Kidney epithelial cell (primary cell): Measurements from ENCODE around the gene ACE. TPM values are rescaled to one million over a fixed set of nuclear protein-coding genes. Genes with fewer than 3 reads are reported as not detected.

Experiments used
- DNase-seq: peaks from one replicate; pipeline ENCODE4 v3.0.0-alpha.2; 2010; ENCODE audit warnings: low read depth
- H3K27me3 ChIP-seq: 2 replicates; pipeline ENCODE4 v1.6.0; 2011; ENCODE audit warnings: low read length; ENCODE audit not compliant: control insufficient read depth, insufficient read depth
- H3K36me3 ChIP-seq: 2 replicates; pipeline ENCODE4 v1.5.1; 2011; ENCODE audit warnings: low read length; ENCODE audit not compliant: control insufficient read depth, insufficient read depth
- H3K4me3 ChIP-seq: 2 replicates; pipeline ENCODE4 v1.5.1; 2011; ENCODE audit warnings: low read depth, mild to moderate bottlenecking, control low read depth, low read length
- total RNA-seq: library from RNA; depleted of rRNA; stranded (reverse); fragments of >200 nt; gene quantifications from 2 replicates; pipeline ENCODE4 v1.2.3, GENCODE V29; 2015
- TF ChIP-seq, protein P1 (sequence below): IDR thresholded peaks from 2 replicates; pipeline ENCODE4 v1.5.1; 2011; ENCODE audit warnings: mild to moderate bottlenecking, moderate library complexity, low read length, control low read depth, inconsistent platforms; ENCODE audit not compliant: insufficient read depth, poor library complexity, severe bottlenecking

ACE gene
- total RNA-seq, 1 donor from 2014 or later = 1.5 TPM

DNA sequence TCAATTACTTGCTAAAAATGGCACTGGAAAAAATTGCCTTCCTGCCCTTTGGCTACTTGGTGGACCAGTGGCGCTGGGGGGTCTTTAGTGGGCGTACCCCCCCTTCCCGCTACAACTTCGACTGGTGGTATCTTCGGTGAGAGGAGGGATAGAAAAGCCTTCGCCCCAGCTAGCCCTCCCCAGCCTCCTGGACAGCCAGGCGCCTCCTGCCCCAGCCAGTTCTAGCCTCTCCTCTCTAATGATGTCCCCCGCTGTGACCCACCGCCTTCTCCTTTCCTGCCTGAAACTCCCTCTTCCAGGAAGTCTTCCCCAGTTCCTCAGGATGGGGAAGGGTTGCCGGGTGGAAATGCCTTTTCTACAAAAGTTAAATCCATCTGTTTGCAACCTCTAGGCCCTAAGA, 6.2 kb downstream of the ACE start:
- TF ChIP-seq, protein P1, sequence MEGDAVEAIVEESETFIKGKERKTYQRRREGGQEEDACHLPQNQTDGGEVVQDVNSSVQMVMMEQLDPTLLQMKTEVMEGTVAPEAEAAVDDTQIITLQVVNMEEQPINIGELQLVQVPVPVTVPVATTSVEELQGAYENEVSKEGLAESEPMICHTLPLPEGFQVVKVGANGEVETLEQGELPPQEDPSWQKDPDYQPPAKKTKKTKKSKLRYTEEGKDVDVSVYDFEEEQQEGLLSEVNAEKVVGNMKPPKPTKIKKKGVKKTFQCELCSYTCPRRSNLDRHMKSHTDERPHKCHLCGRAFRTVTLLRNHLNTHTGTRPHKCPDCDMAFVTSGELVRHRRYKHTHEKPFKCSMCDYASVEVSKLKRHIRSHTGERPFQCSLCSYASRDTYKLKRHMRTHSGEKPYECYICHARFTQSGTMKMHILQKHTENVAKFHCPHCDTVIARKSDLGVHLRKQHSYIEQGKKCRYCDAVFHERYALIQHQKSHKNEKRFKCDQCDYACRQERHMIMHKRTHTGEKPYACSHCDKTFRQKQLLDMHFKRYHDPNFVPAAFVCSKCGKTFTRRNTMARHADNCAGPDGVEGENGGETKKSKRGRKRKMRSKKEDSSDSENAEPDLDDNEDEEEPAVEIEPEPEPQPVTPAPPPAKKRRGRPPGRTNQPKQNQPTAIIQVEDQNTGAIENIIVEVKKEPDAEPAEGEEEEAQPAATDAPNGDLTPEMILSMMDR = no peak

DNA sequence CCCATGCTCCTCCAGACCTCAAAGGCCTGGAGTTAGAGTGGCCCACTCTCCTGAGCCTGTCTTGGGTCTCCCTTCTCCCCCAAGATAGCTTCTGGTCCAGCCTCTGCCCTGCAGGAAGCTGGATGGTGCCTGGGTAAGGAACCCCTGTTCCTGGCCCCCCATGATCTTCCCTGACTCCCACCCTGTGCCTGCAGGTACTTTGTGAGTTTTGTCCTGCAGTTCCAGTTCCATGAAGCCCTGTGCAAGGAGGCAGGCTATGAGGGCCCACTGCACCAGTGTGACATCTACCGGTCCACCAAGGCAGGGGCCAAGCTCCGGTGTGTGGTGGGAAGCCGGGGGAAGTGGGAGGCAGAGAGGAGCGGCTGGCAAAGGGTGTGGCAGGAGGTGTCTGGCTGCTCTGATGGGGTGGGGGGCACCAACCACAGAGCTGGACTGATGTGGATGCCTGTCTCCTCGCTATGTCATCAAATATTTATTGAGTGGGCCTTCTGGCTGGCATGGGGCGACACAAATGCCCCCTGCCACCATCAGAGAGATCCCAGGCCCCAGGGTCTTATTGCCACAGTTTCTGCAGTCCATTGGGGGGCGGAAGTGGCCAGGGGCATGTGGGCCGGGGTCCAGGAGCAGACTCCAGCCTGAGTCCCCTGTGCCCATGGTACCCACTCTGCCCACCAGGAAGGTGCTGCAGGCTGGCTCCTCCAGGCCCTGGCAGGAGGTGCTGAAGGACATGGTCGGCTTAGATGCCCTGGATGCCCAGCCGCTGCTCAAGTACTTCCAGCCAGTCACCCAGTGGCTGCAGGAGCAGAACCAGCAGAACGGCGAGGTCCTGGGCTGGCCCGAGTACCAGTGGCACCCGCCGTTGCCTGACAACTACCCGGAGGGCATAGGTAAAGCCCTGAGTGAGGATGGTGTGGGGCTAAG, 7.1 kb downstream of the ACE start:
- DNase-seq = no peak
- TF ChIP-seq, protein P1 = no peak
- no peak overlapping the region for H3K4me3 ChIP-seq
- peaks cover 4% of the 10 kb centered on the region for H3K27me3 ChIP-seq
- no peaks in the 10 kb centered on the region for H3K36me3 ChIP-seq

More for the DNA sequence above, 6.2 kb downstream of the ACE start:
- no peaks in the 10 kb centered on the region for H3K36me3 ChIP-seq
- H3K27me3 ChIP-seq = peaks cover 4% of the 10 kb centered on the region
- no peak for DNase-seq
- H3K4me3 ChIP-seq = no peak overlapping the region

DNA sequence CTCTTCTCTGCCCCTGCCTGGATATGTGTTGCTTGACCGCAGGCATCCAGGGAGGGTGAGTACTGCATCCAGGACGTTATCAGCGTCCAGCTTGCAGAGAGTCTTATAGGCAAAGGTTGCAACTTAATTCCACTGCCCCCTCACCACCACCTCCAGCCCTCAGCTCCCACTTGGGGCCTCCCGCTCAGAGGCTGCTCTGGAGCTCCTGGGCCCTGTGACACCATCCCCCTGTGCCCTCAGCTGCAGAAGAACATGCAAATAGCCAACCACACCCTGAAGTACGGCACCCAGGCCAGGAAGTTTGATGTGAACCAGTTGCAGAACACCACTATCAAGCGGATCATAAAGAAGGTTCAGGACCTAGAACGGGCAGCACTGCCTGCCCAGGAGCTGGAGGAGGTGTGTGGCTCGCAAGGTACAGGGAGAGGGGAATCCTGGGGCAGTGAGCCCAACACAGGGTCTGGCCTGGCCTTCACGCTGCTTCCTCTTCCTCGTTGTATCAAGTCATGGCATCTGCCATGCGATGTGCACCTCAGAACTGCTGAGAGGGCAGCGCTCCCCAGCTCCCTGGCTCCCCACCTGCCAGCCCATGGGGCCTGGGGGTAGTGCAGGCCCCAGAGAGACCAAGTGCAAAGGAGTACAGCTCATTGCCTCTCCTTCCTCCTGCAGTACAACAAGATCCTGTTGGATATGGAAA, 9.6 kb downstream of the ACE start:
- H3K4me3 ChIP-seq = no peak overlapping the region
- H3K36me3 ChIP-seq = no peaks in the 10 kb centered on the region
- no peak for DNase-seq
- peaks cover 13% of the 10 kb centered on the region for H3K27me3 ChIP-seq
- TF ChIP-seq, protein P1 = no peak

DNA sequence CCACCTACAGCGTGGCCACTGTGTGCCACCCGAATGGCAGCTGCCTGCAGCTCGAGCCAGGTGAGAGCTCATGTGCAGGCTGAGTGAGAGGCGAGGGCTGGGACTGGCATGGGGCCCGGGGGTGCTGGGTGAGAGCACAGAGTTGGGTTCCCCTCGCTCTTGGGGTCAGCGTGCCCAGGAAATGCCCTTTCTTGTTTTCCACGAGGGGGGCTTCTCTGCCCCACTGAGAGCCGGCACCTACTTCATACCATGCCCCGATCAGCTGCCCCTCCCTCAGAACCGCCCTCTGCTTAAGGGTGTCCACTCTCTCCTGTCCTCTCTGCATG, 10.1 kb downstream of the ACE start:
- Histone ChIP-seq H3K4me3 (no peak overlapping the region), H3K27me3 (peaks cover 18% of the 10 kb centered on the region), H3K36me3 (no peaks in the 10 kb centered on the region)
- no peak for DNase-seq
- TF ChIP-seq, protein P1 = no peak

DNA sequence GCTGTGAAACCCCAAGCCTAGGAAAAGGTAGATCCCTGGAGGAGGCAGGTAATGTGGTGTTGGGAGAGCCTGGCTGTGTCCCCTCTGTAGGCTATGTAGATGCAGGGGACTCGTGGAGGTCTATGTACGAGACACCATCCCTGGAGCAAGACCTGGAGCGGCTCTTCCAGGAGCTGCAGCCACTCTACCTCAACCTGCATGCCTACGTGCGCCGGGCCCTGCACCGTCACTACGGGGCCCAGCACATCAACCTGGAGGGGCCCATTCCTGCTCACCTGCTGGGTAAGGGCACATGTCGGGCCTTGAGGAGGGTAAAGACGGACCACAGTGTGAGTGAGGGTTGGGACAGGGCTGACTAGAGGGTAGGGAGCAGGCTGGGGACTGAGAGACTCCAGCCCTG, 12.0 kb downstream of the ACE start:
- H3K4me3 ChIP-seq = no peak overlapping the region
- TF ChIP-seq, protein P1 = no peak
- peaks cover 19% of the 10 kb centered on the region for H3K27me3 ChIP-seq
- no peak for DNase-seq
- no peaks in the 10 kb centered on the region for H3K36me3 ChIP-seq
